Brain pericyte (primary cell): Measurements from ENCODE around the gene GPX3.

Experiments
- DNase-seq: peaks from one replicate; pipeline ENCODE4 v3.0.0-alpha.2; 2012; ENCODE audit warnings: low read depth, low spot score

Gene GPX3

DNA sequence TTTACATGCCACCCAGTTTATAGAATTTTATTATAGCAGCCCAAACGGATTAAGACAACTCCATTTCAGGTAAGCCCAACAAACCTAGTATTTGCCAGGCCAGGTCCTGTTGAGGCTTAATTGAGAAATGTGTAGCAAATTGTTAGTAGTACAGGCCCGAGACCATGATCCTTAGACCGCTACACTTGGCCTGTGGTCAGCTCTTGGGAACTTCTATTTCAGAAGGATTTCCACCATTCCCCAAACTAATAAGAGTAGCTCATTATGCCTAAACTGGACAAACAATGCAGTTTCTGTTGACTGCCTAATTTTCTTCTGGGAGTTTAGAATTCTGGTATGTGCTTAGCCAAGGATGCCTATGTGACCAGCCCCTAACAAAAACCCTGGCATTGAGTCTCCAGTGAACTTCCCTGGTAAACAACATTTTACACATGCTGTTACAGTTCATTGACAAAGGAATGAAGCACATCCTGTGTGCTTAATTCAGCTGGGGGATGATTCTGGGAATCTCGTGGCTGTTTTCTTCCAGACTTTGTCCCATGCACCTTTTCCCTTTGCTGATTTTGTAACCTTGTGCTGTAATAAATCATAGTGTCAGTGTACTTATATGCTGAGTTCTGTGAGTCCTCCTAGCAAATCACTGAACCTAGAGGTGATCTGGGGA lies 5.6 kb upstream of the GPX3 start:
- DNase-seq = no peak

DNA sequence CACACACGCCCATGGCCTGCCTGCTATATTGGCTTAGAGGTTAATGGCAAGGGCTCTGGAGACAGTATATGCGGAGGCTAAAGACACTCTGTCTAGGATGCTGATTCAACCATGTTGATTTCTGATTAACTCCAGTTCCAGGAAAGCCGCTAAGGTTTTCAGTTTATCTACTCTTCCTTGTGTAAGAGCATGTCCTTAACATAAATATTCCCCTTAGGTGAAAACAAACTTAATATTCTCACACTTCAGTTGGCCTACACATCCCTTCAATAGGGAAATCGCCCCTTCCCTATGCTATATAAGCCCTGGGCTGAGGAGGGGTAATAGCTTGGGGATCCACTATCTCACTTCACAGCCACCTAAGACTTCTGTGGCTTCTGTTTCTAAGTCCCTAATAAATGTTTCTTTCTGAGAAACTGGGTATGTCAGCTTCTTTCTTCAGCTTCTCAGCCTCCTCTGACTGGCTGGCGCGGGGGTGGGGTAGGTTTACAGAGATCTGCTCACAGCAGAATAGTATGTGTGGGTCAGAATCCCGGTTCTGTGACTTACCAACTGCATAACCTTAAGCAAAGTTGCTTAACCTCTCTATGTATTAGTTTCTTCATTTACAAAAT lies 4.3 kb upstream of the GPX3 start:
- DNase-seq = no peak

- no peak for DNase-seq
Observed at GRCh38 chr5:151016700-151017099, 3.7 kb upstream of the GPX3 start.

- no peak for DNase-seq
Observed at GRCh38 chr5:151017897-151018296, 2.5 kb upstream of the GPX3 start.

DNA sequence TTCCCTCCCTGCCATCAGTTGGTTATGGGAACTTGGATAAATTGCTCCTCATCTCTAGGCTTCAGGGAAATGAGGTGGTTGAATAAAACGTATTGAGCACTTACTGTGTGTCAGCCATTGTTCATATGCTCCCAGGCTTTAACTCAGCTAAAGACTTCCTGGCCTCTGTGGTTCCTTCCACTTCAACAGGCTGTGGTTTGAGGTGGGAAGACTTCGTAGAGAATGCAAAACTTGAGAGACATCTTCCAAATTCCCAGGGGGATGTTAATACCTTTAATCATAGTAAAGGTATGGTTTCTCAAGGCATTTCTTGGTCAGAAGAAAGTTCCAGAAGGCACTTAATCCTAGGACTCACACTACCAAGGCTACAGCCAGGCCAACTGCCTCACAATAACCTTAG lies 1.5 kb upstream of the GPX3 start:
- no peak for DNase-seq

GRCh38 chr5:151019331-151019730 lies 1.1 kb upstream of the GPX3 start:
- no peak for DNase-seq

GRCh38 chr5:151021746-151022145 lies 1.4 kb downstream of the GPX3 start:
- no peak for DNase-seq

DNA sequence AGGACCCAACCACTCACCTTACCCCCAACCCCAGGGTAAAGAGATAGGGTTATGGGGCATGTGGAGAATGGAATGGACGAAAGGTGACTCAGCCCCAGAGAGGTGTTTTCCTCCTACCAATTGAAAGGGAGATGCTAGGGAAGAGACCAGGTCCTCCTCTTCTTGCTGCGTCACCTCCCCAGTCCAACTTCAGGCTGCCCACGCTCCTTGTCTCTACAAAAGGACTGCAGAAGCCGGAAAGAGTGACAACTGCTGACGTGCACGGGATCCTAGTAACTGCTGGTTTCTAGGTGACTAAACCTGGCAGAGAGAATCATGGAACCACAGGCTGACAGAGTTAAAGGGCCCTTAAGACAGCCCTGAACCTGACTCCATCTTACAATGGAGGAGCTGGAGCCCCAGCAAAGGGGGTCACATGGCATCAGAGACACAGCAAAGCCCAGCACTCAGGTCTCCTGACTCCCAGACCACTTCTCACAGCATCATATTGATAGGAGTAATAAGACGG lies 2.2 kb downstream of the GPX3 start:
- DNase-seq = no peak

- no peak for DNase-seq
Observed at GRCh38 chr5:151023047-151023615, 2.7 kb downstream of the GPX3 start.

DNA sequence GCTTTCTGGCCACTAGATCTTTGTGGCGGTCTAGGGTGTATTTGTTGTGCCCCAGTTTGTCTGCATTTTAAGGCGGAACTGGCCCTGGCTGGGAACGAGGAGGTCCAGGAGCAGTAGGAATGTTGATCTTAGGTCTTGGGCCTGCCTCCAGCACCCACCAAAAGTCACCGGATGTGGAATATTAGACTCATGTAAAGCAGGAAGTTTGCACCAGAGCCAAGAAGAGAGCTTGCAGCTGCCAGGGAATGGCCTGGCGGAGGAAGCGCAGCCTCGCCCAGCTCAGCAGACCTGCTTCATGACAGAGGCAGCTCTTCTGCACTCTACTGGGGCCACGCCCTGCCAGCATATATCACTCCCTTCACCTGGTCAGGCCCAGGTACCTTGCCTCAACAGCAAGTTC lies 3.3 kb downstream of the GPX3 start:
- no peak for DNase-seq

DNA sequence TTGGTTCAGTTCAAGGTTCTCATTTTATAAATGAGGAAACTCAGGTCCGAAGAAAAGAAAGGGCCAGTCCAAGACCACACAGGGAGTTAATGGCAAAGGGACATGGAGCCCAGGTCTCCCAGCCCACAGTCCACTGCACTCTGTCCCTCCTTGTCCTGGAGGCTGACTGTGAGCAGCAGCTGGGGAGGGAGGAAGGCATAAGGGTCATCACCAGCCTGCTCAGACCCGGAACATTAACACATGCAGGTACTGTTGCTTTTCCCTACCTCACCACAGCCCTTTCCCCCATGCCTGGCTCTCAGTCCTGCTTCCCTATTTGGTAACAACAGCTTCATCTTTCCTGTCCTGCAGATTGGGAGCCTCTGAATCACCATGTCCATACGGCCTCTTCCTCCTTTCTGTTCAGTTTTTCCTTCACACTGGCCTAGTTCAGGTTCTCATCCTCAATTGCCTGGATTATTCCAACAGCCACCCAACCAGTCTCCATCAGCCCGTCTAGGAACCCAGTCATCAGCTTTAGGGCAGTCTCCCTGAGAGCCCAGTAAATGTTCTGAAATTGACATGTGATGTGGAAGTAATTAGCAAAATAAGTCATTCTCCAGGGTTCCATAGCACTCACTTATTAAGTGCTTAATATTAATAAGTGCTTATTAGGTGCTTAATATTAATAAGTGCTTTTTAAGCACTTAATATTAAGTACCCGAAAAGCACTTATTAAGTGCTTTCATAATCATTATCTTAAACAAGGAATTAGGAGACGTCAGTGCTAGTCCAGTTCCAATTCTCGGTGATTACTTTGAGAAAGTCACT lies 4.3 kb downstream of the GPX3 start:
- DNase-seq = no peak

GRCh38 chr5:151025250-151025606 lies 4.8 kb downstream of the GPX3 start:
- DNase-seq = no peak

DNA sequence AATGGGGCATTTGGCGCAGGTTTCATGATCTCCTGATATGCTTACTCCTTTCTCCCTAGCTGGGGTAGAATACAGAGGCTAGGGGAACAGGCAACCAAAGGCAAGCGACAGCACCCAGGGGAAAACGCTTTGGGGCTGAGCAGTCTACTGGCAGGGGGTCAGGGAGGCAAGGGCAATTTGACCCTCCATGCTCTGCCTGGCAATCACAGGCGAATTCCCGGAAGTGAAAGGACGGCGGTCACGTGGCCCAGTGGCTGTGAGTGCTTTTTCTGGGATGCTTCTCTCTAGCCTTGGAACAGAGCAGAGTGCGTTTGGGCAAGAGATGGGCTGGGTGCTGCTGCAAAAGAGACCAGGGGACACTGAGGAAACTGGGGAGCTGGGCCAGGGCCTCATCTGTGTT lies 5.7 kb downstream of the GPX3 start:
- no peak for DNase-seq

GRCh38 chr5:151026679-151027078 lies 6.3 kb downstream of the GPX3 start:
- no peak for DNase-seq

DNA sequence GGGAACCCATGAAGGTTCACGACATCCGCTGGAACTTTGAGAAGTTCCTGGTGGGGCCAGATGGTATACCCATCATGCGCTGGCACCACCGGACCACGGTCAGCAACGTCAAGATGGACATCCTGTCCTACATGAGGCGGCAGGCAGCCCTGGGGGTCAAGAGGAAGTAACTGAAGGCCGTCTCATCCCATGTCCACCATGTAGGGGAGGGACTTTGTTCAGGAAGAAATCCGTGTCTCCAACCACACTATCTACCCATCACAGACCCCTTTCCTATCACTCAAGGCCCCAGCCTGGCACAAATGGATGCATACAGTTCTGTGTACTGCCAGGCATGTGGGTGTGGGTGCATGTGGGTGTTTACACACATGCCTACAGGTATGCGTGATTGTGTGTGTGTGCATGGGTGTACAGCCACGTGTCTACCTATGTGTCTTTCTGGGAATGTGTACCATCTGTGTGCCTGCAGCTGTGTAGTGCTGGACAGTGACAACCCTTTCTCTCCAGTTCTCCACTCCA lies 7.6 kb downstream of the GPX3 start:
- DNase-seq = no peak

DNA sequence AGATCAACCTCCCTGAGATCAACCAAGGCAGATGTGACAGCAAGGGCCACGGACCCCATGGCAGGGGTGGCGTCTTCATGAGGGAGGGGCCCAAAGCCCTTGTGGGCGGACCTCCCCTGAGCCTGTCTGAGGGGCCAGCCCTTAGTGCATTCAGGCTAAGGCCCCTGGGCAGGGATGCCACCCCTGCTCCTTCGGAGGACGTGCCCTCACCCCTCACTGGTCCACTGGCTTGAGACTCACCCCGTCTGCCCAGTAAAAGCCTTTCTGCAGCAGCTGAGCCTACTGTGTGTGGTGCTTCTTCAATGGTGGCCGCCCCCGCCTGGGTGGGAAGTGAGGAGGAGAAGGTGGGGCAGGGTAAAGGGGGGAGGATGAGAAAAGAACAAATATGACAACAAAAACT lies 8.3 kb downstream of the GPX3 start:
- DNase-seq = no peak

GRCh38 chr5:151029179-151030055 lies 9.0 kb downstream of the GPX3 start:
- no peak for DNase-seq

GRCh38 chr5:151030056-151030336 lies 9.6 kb downstream of the GPX3 start:
- DNase-seq = no peak

DNA sequence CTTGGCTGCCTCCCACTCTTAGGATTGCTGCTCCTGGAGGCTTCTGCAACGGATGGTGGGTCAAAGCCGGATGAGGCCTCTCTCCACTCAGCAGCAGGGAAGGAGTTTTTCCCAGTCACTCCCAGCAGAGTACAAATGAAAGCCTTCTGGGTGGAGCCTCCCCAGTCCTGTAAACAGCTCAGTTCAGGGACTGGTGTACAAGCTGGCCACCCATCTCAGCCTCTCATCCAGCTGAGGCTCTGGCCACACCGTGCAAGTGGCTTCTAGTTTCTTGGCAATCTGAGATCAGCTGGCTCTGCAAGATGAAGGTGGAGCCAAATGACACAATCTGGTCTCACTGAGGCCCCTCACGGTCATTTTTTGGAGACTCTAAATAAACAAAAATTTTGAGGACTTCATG lies 10.0 kb downstream of the GPX3 start:
- DNase-seq = no peak

- DNase-seq = no peak
Observed at GRCh38 chr5:151031554-151031953, 11.2 kb downstream of the GPX3 start.

- DNase-seq = no peak
Observed at GRCh38 chr5:151033217-151033934, 13.0 kb downstream of the GPX3 start.
